OCI-LY3 (cell line): ENCODE measurements around the gene CBL.

ENCODE experiments used
- CTCF ChIP-seq: fragments of 200-600, 300-600 bp; sonication (generic); IDR thresholded peaks from 2 replicates; pipeline ENCODE4 v1.5.1; 2014; ENCODE audit warnings: antibody characterized with exemption, low read length, low read depth
- EZH2phosphoT487 ChIP-seq: fragments of 200-600 bp; shearing (Covaris generic); IDR thresholded peaks from 2 replicates; pipeline ENCODE4 v1.6.1; 2018; ENCODE audit warnings: antibody characterized with exemption, mixed run types, low read depth

- TF ChIP-seq CTCF (no peak), EZH2phosphoT487 (no peak)
These were observed 104.0 kb downstream of the CBL start for GRCh38 chr11:119309953-119310681.
